Measurements from ENCODE around the gene OGFR. TPM values are rescaled to one million over a fixed set of nuclear protein-coding genes. Genes with fewer than 3 reads are reported as not detected.

The OGFR gene
- total RNA-seq, 1 experiment from 2014 or later = 84.7 TPM

DNA sequence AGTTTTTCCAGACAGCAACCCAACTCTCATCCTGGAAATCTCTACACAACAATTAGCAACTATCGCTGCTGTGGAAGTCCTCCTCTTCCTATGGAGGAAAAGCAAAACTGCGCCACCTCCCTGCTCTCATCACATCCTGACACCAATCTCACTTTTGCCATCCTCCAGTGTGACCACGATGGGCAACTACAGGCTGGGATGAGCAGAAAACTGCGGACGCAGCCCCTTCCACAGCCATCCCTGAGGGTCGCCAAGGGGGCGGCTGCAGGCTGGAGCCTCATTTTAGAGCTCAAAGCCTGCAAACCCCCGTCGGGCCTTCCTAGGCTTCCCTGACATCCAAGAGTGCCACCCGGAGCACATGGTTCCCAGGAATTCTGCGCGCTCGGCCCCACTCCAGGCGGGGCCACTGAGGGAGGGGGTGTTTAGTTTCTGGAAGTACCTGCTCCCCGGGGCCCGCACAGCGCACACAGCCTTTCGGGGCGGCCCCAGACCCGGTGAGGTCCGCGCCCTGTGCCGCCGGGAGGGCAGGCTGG, 55.8 kb downstream of the OGFR start:
- Histone ChIP-seq H3K27me3 (replicated peaks; ENCODE audit: control insufficient read depth, insufficient read depth, low read length) (no peaks in the 10 kb centered on the region), H3K9me3 (peaks cover 12% of the 10 kb centered on the region), H3K4me3 (ENCODE audit: low read depth, low read length) (peak overlapping the region; percentile 85), H3K36me3 (ENCODE audit: control insufficient read depth, insufficient read depth, low read length) (no peaks in the 10 kb centered on the region), H3K4me1 (peaks cover 14% of the 10 kb centered on the region)
- no TSS peak for BruUV-seq (replicated peaks)
- TF ChIP-seq CTCF (IDR thresholded peaks at IDR 0.05; ENCODE audit: insufficient read depth in 1 of 2, low read depth in 1 of 2, low read length in 1 of 2, severe bottlenecking in 1 of 2, unreplicated experiment in 1 of 2) = peak in 1 of 2 experiments; percentile 6
- peak overlapping the region; percentile 65 for H3K4me3 Mint-ChIP-seq (ENCODE audit: unreplicated experiment)
- H3K27ac Mint-ChIP-seq (ENCODE audit: unreplicated experiment) = no peak overlapping the region
- peaks cover 17% of the 10 kb centered on the region for H3K9me3 Mint-ChIP-seq (ENCODE audit: unreplicated experiment)
- no peak for DNase-seq
- peaks cover 14% of the 10 kb centered on the region for H3K36me3 Mint-ChIP-seq (ENCODE audit: insufficient read depth, unreplicated experiment)
- peaks cover 15% of the 10 kb centered on the region for H3K4me1 Mint-ChIP-seq (ENCODE audit: low read depth, unreplicated experiment)
- intact Hi-C loops (cut with micrococcal nuclease; ENCODE audit: unreplicated experiment) = loop anchor here (5.0 kb wide), 1 partner anchor 53 kb away; no protein-coding TSS in a partner anchor
- CTCF ChIA-PET = no interaction called here
- POLR2A ChIA-PET = no interaction called here
- no peaks in the 10 kb centered on the region for H3K27me3 Mint-ChIP-seq (ENCODE audit: insufficient read depth, unreplicated experiment)

GRCh38 chr20:62860924-62861691, 56.5 kb downstream of the OGFR start:
- POLR2A ChIA-PET = interaction anchor here (0.5 to 1.6 kb wide), 12 partner anchors 25 to 1214 kb away, joined by 3 to 9 read pairs (median 4); partner anchors contain the start of genes ADRM1, COL9A3, GID8 and PPDPF
- H3K9me3 ChIP-seq = peaks cover 12% of the 10 kb centered on the region
- H3K27me3 Mint-ChIP-seq (ENCODE audit: insufficient read depth, unreplicated experiment) = peaks cover 4% of the 10 kb centered on the region
- DNase-seq = peak in 1 of 2 experiments; percentile 68
- H3K4me1 ChIP-seq = peaks cover 14% of the 10 kb centered on the region
- TF ChIP-seq CTCF (IDR thresholded peaks at IDR 0.05; ENCODE audit: insufficient read depth in 1 of 2, low read depth in 1 of 2, low read length in 1 of 2, severe bottlenecking in 1 of 2, unreplicated experiment in 1 of 2) = no peak
- H3K27me3 ChIP-seq (replicated peaks; ENCODE audit: control insufficient read depth, insufficient read depth, low read length) = no peaks in the 10 kb centered on the region
- no TSS peak for BruUV-seq (replicated peaks)
- peaks cover 15% of the 10 kb centered on the region for H3K4me1 Mint-ChIP-seq (ENCODE audit: low read depth, unreplicated experiment)
- peaks cover 20% of the 10 kb centered on the region for H3K9me3 Mint-ChIP-seq (ENCODE audit: unreplicated experiment)
- peak overlapping the region; percentile 65 for H3K4me3 Mint-ChIP-seq (ENCODE audit: unreplicated experiment)
- peak overlapping the region; percentile 85 for H3K4me3 ChIP-seq (ENCODE audit: low read depth, low read length)
- CTCF ChIA-PET = interaction anchor here (0.6 to 1.4 kb wide), 9 partner anchors 12 to 437 kb away, joined by 3 to 9 read pairs (median 4); no protein-coding TSS in a partner anchor
- intact Hi-C loops (cut with micrococcal nuclease; ENCODE audit: unreplicated experiment) = loop anchor here (5.0 kb wide), 1 partner anchor 54 kb away; no protein-coding TSS in a partner anchor
- H3K36me3 ChIP-seq (ENCODE audit: control insufficient read depth, insufficient read depth, low read length) = no peaks in the 10 kb centered on the region
- peaks cover 14% of the 10 kb centered on the region for H3K36me3 Mint-ChIP-seq (ENCODE audit: insufficient read depth, unreplicated experiment)
- H3K27ac Mint-ChIP-seq (ENCODE audit: unreplicated experiment) = no peak overlapping the region

DNA sequence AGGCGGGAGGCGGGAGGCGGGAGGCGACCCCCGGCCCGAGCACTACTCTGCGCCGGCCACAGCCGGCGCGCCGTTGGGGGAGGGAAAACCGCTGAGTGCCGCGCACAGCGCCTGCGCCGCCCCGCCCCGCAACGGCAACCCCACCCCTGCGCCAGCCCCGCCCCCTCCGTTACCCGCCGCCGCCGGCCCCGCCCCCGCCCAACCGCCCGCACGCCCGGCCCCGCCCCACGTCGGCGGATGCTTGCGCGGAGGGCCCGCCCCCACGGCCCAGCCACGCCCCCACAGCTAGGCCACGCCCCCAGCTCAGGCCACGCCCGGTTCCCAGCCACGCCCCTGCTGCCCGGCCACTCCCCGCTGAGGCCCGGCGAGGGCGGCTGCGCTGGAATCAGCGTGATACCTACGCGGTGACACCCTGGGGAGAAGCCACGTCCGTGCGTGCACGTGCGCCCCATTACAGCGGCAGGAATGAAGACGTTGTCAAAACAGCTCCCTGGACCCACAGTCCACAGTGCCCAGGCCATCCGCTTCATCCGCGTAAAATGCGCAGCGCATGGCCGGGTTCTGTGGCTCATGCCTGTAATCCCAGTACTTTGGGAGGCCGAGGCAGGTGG, 57.2 kb downstream of the OGFR start, which contains the start of gene TCFL5:
Gene TCFL5, minus strand, starts transcription at position 97 of the 611 bp plus-strand sequence. CDS start 152 bp downstream, outside the sequence.
- H3K4me3 Mint-ChIP-seq (ENCODE audit: unreplicated experiment) = peak within 1 kb of the TSS; percentile 65
- peaks cover 15% of the 10 kb centered on the region for H3K4me1 Mint-ChIP-seq (ENCODE audit: low read depth, unreplicated experiment)
- BruUV-seq (replicated peaks) = no TSS peak
- peaks cover 12% of the 10 kb centered on the region for H3K9me3 ChIP-seq
- peak; percentile 97 to 100 for DNase-seq
- peak within 1 kb of the TSS; percentile 85 for H3K4me3 ChIP-seq (ENCODE audit: low read depth, low read length)
- H3K36me3 Mint-ChIP-seq (ENCODE audit: insufficient read depth, unreplicated experiment) = peaks cover 14% of the 10 kb centered on the region
- peaks cover 4% of the 10 kb centered on the region for H3K27me3 Mint-ChIP-seq (ENCODE audit: insufficient read depth, unreplicated experiment)
- TF ChIP-seq CTCF (IDR thresholded peaks at IDR 0.05; ENCODE audit: insufficient read depth in 1 of 2, low read depth in 1 of 2, low read length in 1 of 2, severe bottlenecking in 1 of 2, unreplicated experiment in 1 of 2) = no peak
- POLR2A ChIA-PET = interaction anchor here (0.5 to 1.6 kb wide), 13 partner anchors 26 to 1338 kb away, joined by 3 to 9 read pairs (median 3); partner anchors contain the start of genes ADRM1, COL9A3, GID8 and PPDPF
- peaks cover 14% of the 10 kb centered on the region for H3K4me1 ChIP-seq
- H3K9me3 Mint-ChIP-seq (ENCODE audit: unreplicated experiment) = peaks cover 20% of the 10 kb centered on the region
- H3K27me3 ChIP-seq (replicated peaks; ENCODE audit: control insufficient read depth, insufficient read depth, low read length) = no peaks in the 10 kb centered on the region
- intact Hi-C loops (cut with micrococcal nuclease; ENCODE audit: unreplicated experiment) = loop anchor here (5.0 kb wide), 1 partner anchor 55 kb away; no protein-coding TSS in a partner anchor
- CTCF ChIA-PET = interaction anchor here (0.6 to 1.4 kb wide), 8 partner anchors 11 to 353 kb away, joined by 3 to 9 read pairs (median 4); no protein-coding TSS in a partner anchor
- no peaks in the 10 kb centered on the region for H3K36me3 ChIP-seq (ENCODE audit: control insufficient read depth, insufficient read depth, low read length)
- H3K27ac Mint-ChIP-seq (ENCODE audit: unreplicated experiment) = peak within 1 kb of the TSS; percentile 13

Measured in Caco-2 (cell line).